IMR-90 (cell line): ENCODE measurements around the gene CFAP299. TPM values are rescaled to one million over a fixed set of nuclear protein-coding genes. Genes with fewer than 3 reads are reported as not detected.

Experiments
- ATAC-seq: fragments of 200-7000 bp; cut with Tn5 transposase; 2 replicates; pipeline ENCODE4 v1.9.1; 2020; ENCODE audit warnings: low read depth, mild to moderate bottlenecking, moderate library complexity
- BruUV-seq: library from RNA; stranded (reverse); fragments of 400-500 nt; replicated peaks from 2 replicates; lab custom pipeline; 2021; lab: Mats Ljungman, UMichigan
- CTCF ChIA-PET: fragments of 300-600 bp; formaldehyde crosslinking; extraction: SDS; loops from one replicate; lab custom pipeline; 2021; ENCODE audit warnings: antibody characterized with exemption; lab: Yijun Ruan, JAX
- POLR2A ChIA-PET: fragments of 300-600 bp; sonication (Branson Sonifier 250); formaldehyde crosslinking; loops from one replicate; lab custom pipeline; 2022; ENCODE audit warnings: antibody characterized with exemption; ENCODE audit not compliant: unreplicated experiment; lab: Charles Lee
- DNase-seq: peaks from one replicate; pipeline ENCODE4 v3.0.0; 2013
- H2AFZ ChIP-seq: replicated peaks from 2 replicates; pipeline ENCODE3; 2013; ENCODE audit warnings: low read length, mild to moderate bottlenecking; ENCODE audit not compliant: poor library complexity
- H2AK5ac ChIP-seq: 2 replicates; pipeline ENCODE4 v1.6.1; 2013; ENCODE audit warnings: low read depth, low read length, inconsistent platforms
- H2AK9ac ChIP-seq: replicated peaks from 2 replicates; pipeline ENCODE3; 2013; ENCODE audit warnings: mild to moderate bottlenecking, low read depth, low read length, moderate library complexity; ENCODE audit not compliant: poor library complexity
- H2BK120ac ChIP-seq: 2 replicates; pipeline ENCODE4 v1.6.1; 2013; ENCODE audit warnings: low read depth, low read length, inconsistent platforms
- H2BK15ac ChIP-seq: 3 replicates; pipeline ENCODE4 v1.6.1; 2013; ENCODE audit warnings: low read depth, low read length, inconsistent platforms
- H2BK20ac ChIP-seq: 2 replicates; pipeline ENCODE4 v1.6.1; 2013; ENCODE audit warnings: low read depth, mild to moderate bottlenecking, inconsistent platforms, low read length, moderate library complexity
- H2BK5ac ChIP-seq: 2 replicates; pipeline ENCODE4 v1.6.1; 2013; ENCODE audit warnings: mild to moderate bottlenecking, low read depth, low read length, inconsistent platforms; ENCODE audit not compliant: poor library complexity, severe bottlenecking
- H3K14ac ChIP-seq: replicated peaks from 2 replicates; pipeline ENCODE4 v1.6.1; 2013; ENCODE audit warnings: low read depth, low read length, inconsistent platforms
- H3K18ac ChIP-seq: 2 replicates; pipeline ENCODE4 v1.6.1; 2013; ENCODE audit warnings: low read depth, low read length, control low read depth
- H3K23ac ChIP-seq: 2 replicates; pipeline ENCODE4 v1.6.1; 2013; ENCODE audit warnings: low read depth, low read length, inconsistent platforms
- H3K27ac ChIP-seq: 2 replicates; pipeline ENCODE4 v1.5.1; 2013; ENCODE audit warnings: mild to moderate bottlenecking, control low read depth, low read length; ENCODE audit not compliant: insufficient read depth
- H3K27me3 ChIP-seq: 2 replicates; pipeline ENCODE4 v1.6.1; 2013; ENCODE audit warnings: low read length; ENCODE audit not compliant: control insufficient read depth, insufficient read depth
- H3K36me3 ChIP-seq: 2 replicates; pipeline ENCODE4 v1.6.1; 2013; ENCODE audit warnings: low read length, mixed read lengths; ENCODE audit not compliant: control insufficient read depth, insufficient read depth
- H3K4ac ChIP-seq: 2 replicates; pipeline ENCODE4 v1.6.1; 2013; ENCODE audit warnings: low read depth, low read length, inconsistent platforms
- H3K4me1 ChIP-seq: 2 replicates; pipeline ENCODE4 v1.6.1; 2013; ENCODE audit warnings: low read length, mixed read lengths; ENCODE audit not compliant: control insufficient read depth, insufficient read depth
- H3K4me2 ChIP-seq: 2 replicates; pipeline ENCODE4 v1.6.1; 2013; ENCODE audit warnings: low read depth, mild to moderate bottlenecking, control low read depth, low read length, moderate library complexity
- H3K4me3 ChIP-seq: 2 replicates; pipeline ENCODE4 v1.5.1; 2013; ENCODE audit warnings: low read depth, mild to moderate bottlenecking, control low read depth, low read length, moderate library complexity; ENCODE audit not compliant: insufficient read depth
- H3K56ac ChIP-seq: 2 replicates; pipeline ENCODE4 v1.6.1; 2013; ENCODE audit warnings: low read length, inconsistent platforms; ENCODE audit not compliant: insufficient read depth; ENCODE audit errors: extremely low read depth
- H3K79me1 ChIP-seq, 2 experiments: 2 replicates each; pipeline ENCODE4 v1.6.1; 2013; ENCODE audit warnings: low read length in 2 of 2, inconsistent platforms in 1 of 2, low read depth in 1 of 2
- H3K9ac ChIP-seq: 2 replicates; pipeline ENCODE4 v1.6.1; 2013; ENCODE audit warnings: low read depth, low read length, control low read depth
- H3K9me1 ChIP-seq: 2 replicates; pipeline ENCODE4 v1.6.1; 2013; ENCODE audit warnings: low read length, inconsistent platforms; ENCODE audit not compliant: insufficient read depth
- H3K9me3 ChIP-seq: 2 replicates; pipeline ENCODE4 v1.6.1; 2013; ENCODE audit warnings: low read length; ENCODE audit not compliant: control insufficient read depth, insufficient read depth
- H4K20me1 ChIP-seq: 2 replicates; pipeline ENCODE4 v1.6.1; 2013; ENCODE audit warnings: low read length, inconsistent platforms; ENCODE audit not compliant: insufficient read depth
- H4K5ac ChIP-seq: 2 replicates; pipeline ENCODE4 v1.6.1; 2013; ENCODE audit warnings: mild to moderate bottlenecking, low read depth, low read length, control low read depth
- H4K8ac ChIP-seq, 2 experiments: 2 replicates each; pipeline ENCODE4 v1.6.1; 2013; ENCODE audit warnings: low read depth in 2 of 2, low read length in 2 of 2, control low read depth in 1 of 2, inconsistent platforms in 1 of 2
- H4K91ac ChIP-seq: 2 replicates; pipeline ENCODE4 v1.6.1; 2013; ENCODE audit warnings: low read depth, low read length, inconsistent platforms; ENCODE audit not compliant: insufficient read depth
- CHD1 ChIP-seq: IDR thresholded peaks from 2 replicates; pipeline ENCODE4 v1.6.1; 2012; ENCODE audit warnings: low read depth, low read length, improper control_type of control experiment
- ELK1 ChIP-seq: fragments of 150-350 bp; IDR thresholded peaks from 2 replicates; pipeline ENCODE4 v1.6.1; 2016; ENCODE audit warnings: low read depth, mild to moderate bottlenecking, low read length, moderate library complexity, borderline replicate concordance
- MAFK ChIP-seq: IDR thresholded peaks from 2 replicates; pipeline ENCODE4 v1.6.1; 2012; ENCODE audit warnings: low read depth, low read length, improper control_type of control experiment
- RAD21 ChIP-seq: IDR thresholded peaks from 2 replicates; pipeline ENCODE4 v1.6.1; 2012; ENCODE audit warnings: low read length, improper control_type of control experiment
- WGBS, 2 experiments: methylation state at CpG; one replicate each; pipeline versions ENCODE4 v1.1.5 to v1.1.7; 2013; ENCODE audit warnings: missing lambda C conversion rate in 2 of 2; ENCODE audit not compliant: insufficient read length in 1 of 2; ENCODE audit errors: extremely low coverage in 2 of 2; 5-methylcytosine and 5-hydroxymethylcytosine counted together
- dilution Hi-C: fragments of 300-500 bp; cut with HindIII; formaldehyde crosslinking; loops from one replicate; pipeline ENCODE4 v1.14.3; 2018; ENCODE audit warnings: low sequenced_read_pairs; ENCODE audit not compliant: unreplicated experiment
- in situ Hi-C: fragments of 300-500 bp; cut with MboI; formaldehyde crosslinking; loops from 3 replicates; pipeline ENCODE4 v1.14.3; 2019; ENCODE audit warnings: low sequenced_read_pairs, inconsistent platforms, mixed read lengths
- intact Hi-C: fragments of 100-400 bp; cut with micrococcal nuclease; formaldehyde crosslinking; loops from 2 replicates; pipeline ENCODE4 v1.10.0; 2022
- polyA plus RNA-seq, 3 experiments: library from polyadenylated mRNA; depleted of rRNA; stranded (reverse); fragments of >200 nt; gene quantifications; 2 replicates each; pipeline ENCODE4 v1.2.3, GENCODE V29; 2012; ENCODE audit warnings: low replicate concordance in 1 of 3
- total RNA-seq: library from RNA; depleted of rRNA; stranded (reverse); fragments of >200 nt; gene quantifications from 2 replicates; pipeline ENCODE4 v1.2.3, GENCODE V29; 2012

The CFAP299 gene
- total and polyA plus RNA-seq, 2 of the 4 experiments (the other 2 are of a cell fraction), result 1.0 to 1.1 TPM

- H3K4me3 ChIP-seq, result no peak overlapping the region
- BruUV-seq, result no TSS peak
- no peaks in the 10 kb centered on the region for H4K20me1 ChIP-seq
- H4K91ac ChIP-seq, result no peak overlapping the region
- no peaks in the 10 kb centered on the region for H3K9me3 ChIP-seq
- intact Hi-C loops (no loop called here), in situ Hi-C loops (no loop called here), dilution Hi-C loops (no loop called here)
- ATAC-seq (no peak), DNase-seq (no peak)
- no peaks in the 10 kb centered on the region for H3K36me3 ChIP-seq
- H3K79me1 ChIP-seq, result no peaks in the 10 kb centered on the region
- WGBS, 2 experiments, result no CpG with 5 or more reads among the region's 3 CpGs
- no peak overlapping the region for H2AFZ ChIP-seq
- no peaks in the 10 kb centered on the region for H3K27me3 ChIP-seq
- no peak overlapping the region for H3K14ac ChIP-seq
- H3K9ac ChIP-seq, result no peak overlapping the region
- H3K23ac ChIP-seq, result no peak overlapping the region
- H3K4ac ChIP-seq, result no peak overlapping the region
- H2BK20ac ChIP-seq, result no peak overlapping the region
- H2BK120ac ChIP-seq, result no peak overlapping the region
- H3K18ac ChIP-seq, result no peak overlapping the region
- no peaks in the 10 kb centered on the region for H3K4me1 ChIP-seq
- no peak overlapping the region for H2BK15ac ChIP-seq
- H3K56ac ChIP-seq, result no peak overlapping the region
- H3K27ac ChIP-seq, result no peak overlapping the region
- H3K9me1 ChIP-seq, result no peaks in the 10 kb centered on the region
- H2AK5ac ChIP-seq, result no peak overlapping the region
- no peak overlapping the region for H3K4me2 ChIP-seq
- ChIA-PET CTCF (no interaction called here), POLR2A (no interaction called here)
- no peak overlapping the region for H2AK9ac ChIP-seq
- no peak overlapping the region for H4K8ac ChIP-seq
- no peak overlapping the region for H2BK5ac ChIP-seq
- TF ChIP-seq CHD1 (no peak), MAFK (no peak), ELK1 (no peak), RAD21 (no peak)
- no peak overlapping the region for H4K5ac ChIP-seq
Observed at GRCh38 chr4:80913381-80913780, 577.9 kb downstream of the CFAP299 start.
